ENCODE data around the gene GYPA.
"Not testable (repeated sequence)": the region's sequence is repeated elsewhere in the genome, so short reads cannot be mapped to it uniquely, and the experiment has no call there.

Gene GYPA

DNA sequence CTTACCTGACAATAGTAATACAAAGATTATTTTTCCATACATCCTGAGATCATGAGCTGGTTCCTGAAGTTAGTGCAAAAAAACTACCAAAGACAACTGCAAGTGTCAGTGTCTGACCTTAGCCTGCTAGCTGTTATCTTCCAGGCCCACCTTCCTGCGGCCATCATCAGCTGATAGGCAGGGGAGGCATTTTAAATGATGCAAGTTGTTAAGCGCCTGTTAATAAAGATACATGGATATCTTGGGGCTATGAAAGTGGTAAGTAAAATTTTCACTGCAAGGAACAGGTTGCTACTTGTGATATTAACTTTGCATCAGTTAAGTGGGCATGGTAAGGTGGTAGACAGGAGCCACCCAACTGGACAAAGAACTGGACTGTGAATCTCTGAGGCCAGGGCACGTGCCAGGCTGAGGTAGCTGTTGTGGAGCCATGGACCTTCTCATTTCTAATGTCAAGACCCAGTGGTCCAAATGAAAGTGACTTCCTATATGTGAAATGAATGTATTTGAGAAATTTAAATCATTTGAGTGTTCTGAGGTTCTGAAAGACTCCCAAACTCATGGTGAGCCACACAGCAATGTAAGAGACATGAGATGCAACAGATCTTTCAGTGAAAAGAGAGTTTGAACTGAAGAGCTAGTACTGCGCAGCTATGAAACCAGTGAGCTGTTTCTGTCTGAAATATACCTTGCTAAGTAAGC, at the start of gene GYPA:
GYPA (minus strand) TSS at position 125 of the 702 bp plus-strand sequence; CDS start at position 42, 83 bp downstream.
- not testable (repeated sequence) for DNase-seq

DNA sequence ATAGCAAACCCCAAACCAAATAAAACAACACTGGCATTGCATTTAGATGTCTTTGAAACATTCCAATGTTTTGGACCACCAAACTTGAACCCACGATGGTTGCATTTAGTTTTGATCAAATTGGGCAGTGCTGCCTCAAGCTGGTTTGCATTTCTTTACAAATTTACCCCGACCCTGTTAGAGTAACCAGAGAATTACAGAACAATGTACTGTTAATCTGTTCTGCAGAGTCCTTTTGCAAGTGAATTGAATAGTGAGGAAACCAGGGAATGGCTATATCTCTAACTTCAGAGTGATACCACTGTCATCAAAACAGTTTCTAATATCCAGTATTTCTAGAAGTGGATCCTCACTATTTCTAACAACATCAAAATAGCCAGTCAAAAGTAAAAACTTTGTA, 49.5 kb upstream of the GYPA start:
- no peak for DNase-seq

DNA sequence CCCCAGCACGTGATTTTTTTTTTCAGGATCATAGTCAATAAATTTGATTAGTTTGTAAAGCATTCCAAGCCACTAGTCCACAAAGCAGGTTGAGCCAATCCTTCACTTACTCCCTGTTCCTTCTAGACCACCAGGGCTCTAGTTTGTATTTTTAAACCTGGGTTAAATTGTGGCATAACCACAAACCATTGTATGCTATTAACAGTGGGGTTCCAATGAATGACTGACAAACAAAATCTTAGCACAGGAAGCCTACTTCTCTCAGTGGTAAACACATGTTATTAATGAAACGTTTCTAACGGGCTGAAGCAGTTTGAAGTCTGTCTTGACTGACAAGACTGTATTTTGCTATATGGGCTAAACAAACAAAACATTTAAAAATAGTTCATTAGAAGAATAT, 48.6 kb upstream of the GYPA start:
- DNase-seq, result no peak

DNA sequence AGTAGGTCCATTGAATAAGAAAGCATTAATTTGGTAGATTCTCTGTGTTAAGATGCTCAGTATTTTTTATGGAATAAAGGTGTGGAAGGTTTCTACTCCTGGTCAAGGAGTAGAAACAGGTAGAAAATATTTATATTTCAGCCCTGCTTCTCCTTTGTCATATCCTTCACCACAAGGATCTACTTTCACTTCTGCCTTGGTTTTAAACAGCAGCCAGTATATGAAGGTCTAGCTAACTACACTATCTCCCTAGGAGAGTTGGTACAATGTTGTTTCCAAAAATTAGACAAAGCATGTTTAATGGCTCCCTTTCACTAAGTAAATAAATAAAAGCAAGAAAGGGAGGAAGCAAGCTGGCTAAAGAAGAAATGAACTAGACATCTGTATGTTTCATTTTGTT, 44.6 kb upstream of the GYPA start:
- DNase-seq, result no peak

DNA sequence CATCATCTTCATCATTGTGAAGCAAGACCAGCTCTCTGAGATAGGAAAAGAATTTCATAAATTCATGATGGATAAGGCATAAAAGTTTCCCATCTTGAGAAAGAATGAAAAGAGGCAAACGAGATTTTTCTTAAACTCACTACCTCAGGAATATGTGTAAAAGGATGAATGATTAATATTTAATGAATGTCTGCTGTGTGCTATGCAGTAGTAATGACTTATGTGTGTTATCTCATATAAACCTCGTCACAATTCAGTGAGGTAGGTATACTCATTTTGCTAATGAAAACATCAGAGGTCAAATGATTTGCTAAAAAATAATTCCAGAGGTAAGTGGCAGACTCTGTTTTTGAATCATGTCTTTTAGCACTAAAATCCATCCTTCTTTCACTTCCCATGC, 42.6 kb upstream of the GYPA start:
- no peak for DNase-seq

DNA sequence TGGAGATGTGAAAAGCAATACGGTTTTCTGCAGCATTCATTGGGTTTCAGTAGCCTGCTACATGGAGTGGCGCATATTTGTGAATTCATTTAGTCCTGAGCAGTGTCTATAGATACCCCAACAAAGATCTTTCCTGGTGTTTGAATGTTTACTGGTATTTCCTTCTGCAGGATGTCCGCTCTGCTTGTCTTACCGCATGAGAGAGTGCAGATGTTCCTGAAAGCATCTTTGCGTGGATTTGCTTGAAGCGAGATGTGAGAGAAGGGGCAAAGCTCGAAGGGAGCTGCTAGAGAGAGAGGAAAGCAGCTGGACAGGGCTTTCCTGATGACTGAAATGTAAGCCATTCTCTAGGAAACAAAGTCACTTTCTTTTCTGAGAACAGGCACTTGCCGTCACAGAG, 40.9 kb upstream of the GYPA start:
- no peak for DNase-seq

DNA sequence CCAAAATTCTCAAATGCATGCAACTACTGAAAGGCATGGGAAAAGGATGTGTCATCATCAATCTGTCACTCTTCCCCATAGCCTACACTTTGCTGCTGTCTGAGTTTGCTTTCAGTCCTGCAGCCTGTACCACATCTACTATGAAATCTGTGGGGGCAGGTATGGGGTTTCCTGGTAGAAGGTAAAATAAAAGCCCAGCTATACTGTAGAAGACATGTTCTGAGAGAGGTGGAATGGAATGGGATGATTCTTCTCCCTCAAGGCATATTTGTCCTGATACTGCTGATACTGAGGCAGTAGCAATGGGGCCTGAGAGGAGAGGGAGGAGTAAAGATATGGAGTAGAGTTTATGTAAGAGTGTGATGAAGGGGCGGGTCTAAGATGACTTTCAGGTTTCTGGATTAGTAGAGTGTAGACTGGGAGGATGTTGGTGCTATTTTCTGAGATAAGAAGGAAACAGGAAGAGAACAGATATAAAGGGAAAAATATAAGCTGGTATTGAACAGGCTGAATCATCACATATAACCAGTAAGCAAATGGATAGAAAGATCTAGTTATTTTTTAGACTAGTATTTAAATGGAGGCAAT, 38.7 kb upstream of the GYPA start:
- DNase-seq, result no peak

DNA sequence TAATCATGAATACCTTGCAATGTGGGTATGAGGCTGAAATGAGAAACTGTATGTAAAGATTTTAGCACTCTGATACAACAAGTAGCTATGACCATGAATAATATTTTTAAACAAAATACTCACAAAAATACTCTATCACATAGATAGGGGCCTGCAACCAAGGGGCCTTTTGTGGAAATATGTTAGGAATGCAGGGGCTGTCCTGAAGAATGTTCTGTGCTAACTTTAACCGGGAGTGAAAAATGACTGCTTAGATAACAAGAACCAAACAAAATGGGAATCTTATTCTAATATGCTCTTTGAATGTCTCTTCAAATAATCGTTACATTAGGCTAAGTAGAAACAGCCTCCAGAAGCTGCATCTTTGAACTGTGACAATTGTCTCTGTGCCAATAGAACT, 37.9 kb upstream of the GYPA start:
- DNase-seq, result no peak

DNA sequence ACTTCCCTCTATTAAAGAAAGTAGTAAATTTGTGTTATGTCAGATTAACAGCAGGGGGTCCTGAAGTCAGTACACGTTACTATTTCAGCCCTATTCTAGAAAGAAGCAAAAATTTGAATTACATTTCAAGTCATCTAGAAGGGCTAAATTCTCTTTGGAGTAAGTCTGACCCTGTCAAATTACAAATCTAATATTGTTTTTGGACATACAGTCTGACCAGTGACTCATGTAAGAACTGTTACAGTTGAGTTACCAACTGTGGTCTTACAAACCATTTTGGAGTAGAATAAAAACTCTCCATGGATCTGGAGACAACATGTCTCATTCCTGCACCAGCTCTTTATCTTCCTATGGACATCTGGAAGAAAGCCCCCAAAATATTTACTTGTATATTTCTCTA, 36.0 kb upstream of the GYPA start:
- DNase-seq, result no peak

DNA sequence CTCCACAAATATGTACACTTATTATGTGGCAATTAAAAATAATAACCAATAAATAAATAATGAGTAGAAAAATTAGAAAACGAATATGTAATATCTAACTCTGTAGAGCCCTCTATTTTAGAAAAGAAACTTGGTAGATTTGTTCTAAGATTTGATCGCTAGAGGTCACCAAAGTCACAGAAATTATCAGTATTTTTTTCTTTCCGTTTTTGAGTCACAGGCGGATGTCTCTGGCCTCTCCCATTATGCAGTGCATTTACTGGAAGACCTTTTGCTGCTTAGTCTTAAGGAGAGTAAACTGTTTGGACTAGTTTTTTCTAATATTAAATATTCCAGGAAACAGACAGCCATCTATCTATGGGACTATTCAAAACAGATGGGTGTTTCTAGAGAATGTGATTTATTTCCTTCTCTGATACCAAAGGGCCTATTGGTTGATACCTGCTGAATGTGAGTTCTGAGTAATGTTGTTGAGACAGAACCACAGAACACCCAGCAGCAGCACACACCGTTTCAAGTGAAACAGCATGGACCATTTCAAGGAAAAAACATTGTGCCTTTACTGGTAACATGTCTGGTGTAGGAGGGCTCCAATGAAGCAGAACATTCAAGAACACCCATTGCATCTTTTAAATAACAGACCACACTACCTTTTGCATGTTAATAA, 34.0 kb upstream of the GYPA start:
- DNase-seq, result peak in 1 of 2 donors; percentile 3

DNA sequence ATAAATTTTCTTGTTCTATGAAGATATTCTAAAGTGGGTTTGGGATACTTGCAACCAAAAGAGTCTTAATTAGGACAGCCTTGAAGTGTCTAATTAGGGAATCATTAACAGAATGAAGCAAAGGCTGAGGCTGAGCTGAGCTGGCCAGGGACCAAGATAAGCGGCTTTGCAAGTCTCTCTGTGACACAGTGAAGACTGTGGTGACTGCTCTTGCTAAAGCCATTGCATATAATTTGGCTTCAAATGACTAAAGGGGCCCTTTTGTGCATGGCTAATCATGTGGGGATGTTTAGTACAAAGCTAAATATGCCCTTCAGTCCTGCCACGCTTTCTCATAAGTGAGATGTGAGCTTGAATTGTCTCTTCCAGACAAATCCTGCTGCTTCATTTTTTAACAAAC, 31.2 kb upstream of the GYPA start:
- no peak for DNase-seq

DNA sequence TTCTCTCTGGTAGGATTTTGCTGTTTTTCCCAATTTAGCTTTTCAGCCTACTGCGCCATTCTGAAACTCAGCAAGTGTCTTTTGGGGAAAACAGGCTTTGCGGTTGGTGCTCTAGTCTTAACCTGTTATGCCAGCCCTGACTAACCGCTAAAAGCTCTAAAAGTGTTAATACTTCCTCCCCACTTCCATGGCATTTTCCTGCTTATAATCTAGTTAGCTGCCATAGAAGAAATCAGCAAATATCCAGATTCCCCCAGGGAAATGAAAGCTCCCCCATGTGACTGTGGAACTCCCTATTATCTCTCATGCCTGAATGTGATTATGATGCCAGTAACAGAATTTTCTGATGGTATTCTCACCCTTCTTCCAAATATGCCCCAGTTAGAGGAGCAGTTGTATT, 28.7 kb upstream of the GYPA start:
- DNase-seq, result no peak

DNA sequence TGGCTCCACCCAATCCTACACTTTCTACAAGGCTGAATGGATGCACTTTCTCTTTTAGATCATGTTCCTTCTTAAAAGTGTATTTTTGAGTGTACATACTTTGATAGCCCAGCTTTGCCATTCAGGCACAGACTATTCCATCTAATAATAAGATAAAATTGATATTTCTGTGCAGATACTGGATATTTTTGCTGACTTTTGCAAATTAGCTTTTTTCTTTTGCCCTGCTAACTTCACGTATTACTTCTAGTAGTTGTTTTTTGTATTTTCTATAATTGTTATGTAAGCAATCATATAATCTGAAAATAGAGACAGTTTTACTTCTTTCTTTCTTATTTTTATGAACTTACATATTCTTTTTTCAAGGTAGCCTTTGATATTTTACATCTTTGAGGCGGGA, 13.5 kb upstream of the GYPA start:
- no peak for DNase-seq

DNA sequence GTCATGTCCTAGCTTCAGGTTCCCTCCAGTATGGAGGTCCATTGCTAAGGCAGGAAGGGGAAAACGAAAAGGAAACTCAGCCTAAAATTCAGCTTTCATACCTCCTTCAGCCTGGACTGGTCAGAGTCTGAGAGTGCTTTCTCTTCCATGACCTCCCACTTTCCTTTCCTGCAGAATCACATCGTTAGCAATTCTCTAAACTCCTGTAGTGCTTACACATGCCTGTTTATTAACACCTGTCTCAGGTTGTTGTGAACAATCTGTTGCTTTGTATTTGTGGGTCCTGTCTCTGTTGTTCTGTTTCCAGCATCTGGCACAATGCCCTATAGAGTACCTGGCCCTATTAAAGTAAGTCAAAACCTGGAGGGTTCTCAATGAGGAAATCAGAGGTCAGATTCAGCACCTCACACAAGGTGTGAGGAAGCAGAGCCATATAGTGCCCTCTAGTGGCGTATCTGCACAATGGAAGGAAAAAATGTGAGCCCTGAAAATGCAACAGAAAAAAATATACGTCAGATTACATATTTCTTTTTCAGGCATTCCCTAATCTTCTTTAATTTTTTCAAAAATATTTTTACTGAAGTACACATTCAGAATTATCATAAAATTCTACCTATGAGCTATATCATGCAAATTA, 2.3 kb upstream of the GYPA start:
- peak in 1 of 2 donors; percentile 3 for DNase-seq

DNA sequence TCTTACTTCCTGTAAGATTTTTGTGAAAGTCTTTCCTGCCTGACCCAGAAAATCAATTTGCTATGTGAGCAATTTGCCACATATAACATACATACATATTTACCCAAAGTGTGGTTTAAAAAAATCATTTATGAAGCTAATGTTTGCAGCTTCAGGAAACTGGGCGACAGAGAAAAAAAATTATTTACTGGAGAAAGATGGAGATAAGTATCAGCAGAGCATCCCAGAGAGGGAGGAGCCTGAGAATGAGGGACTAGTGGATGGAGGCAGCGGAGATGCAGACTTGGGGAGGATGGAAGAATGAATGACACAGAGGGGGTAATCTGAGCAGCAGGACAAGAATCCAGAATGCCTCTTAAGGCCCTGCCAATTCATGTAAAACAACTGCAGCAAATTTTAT, 975 bp upstream of the GYPA start:
- DNase-seq, result no peak

DNA sequence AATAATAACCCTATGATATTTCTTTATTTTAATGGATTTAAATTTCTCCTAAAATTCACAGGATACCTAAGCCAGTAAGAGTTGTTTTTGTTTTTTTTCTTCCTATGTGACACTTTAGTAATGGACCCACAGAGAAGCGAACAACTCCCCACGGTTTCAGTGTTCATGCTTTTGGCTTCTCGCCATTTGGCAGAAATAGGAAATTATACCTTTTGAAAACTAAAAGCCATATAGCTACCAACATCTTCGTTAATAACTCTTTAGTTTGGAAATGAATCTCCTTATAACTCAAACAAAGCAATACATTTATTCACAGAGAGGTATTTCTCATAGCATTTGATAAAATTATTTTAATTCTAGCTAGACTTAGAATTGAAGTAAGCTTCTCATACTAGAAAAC, 527 bp downstream of the GYPA start:
- DNase-seq, result not testable (repeated sequence)

DNA sequence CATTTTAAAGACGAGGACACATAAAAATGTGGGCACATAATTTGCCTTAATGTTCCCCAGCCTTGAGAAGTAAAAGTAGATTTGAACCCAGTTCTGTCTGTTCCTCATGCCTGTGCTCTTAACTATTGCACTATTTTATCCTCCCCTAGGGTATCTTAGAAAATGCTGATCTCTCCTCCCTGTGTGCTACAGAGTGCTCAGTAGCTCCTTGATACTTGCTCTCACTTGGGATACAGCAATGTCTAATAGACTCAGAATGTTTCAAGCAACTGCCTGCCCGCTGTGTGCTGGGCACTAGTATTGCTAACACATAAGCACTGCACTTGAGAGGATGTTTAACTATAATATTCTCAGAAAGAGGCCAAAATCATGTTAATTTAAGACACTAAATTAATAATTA, 971 bp downstream of the GYPA start:
- DNase-seq, result not testable (repeated sequence)

DNA sequence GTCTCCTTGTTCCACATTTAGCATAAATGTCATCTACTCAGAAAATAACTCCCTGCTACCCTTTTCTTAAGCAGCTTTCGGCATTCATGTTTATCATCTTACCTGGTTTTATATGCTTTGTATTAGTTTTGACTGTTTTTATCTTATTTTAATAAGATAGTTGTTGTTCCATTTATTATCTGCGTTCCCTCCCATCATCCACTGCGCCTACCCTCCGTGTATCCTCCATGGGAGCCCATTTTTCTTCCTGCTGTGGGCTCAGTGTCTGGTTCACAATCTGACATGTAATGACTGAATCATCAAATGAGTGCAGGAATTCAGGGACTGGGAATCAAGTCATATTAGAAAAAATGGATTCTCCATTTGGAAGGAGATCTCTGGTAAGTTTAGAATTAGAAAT, 2.3 kb downstream of the GYPA start:
- DNase-seq, result not testable (repeated sequence)

DNA sequence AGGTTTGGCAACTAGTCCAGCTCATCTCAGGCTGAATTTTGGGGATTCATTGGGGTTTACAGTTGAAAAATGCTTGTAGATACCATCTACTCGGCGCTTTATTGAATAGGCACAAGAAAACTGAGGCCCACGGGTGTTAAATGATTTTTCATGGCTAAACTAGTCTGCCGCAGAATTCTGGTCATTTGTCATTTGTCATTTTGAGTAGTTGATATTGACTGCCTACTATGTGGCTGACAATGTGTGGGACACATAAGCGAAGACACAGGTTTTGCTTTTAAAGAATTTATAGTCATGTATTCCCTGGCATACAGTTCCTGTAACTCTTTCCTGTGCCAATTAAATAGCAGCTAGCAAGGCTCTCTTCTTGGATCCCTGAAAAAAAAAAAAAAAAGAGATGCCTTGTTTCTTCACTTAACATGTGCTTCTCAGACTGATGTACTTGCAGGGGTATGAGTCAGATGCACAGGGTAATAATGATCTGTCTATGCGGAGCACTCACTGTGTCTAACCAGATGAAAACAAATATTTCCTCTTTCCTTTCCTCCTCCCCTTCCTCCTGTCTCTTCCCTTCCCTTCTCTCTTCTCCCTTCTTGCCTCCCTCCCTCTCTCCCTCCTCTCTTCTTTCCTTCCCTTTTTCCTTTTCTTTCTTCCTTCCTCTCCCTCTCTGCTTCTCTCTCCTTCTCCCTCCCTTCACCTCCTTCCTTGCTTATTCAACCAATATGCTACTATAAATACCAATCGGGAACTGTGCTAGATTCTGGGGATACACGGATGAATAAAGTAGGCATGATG, 3.2 kb downstream of the GYPA start:
- not testable (repeated sequence) for DNase-seq

DNA sequence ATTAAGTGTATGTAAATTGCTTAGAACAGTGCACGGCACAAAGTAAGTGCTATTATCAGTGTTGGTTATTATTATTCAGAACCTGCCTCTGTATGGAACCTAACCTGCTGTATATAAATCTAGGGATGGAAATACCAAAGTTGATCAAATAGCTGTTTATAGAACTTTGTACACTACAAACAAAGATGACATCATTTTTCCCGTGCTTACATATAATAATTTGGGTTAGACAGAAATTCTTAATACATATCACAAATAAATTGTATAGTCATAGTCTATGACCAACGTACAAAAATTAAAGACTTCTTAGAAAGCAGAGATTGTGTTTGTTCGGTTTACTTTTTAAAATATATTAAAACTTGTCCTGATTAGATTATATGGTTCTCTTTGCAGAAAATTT, 4.3 kb downstream of the GYPA start:
- not testable (repeated sequence) for DNase-seq

DNA sequence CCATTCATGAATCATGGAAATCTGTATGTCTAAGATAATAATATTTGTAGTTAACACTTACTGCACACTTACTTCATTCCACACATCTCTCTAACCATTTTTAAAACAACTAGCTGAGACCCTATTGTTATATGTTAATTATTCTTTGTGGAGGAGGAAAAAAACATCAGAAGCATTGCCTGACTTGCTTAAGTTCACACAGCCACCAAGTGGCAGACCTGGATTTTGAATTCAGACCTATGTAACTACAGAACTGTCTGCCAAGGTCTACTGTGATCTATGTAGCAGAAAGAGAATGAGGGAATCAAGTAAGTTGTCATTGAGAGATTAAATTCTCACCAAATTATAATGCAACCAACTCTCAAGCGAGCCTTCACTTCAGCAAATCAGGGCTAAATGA, 10.4 kb downstream of the GYPA start:
- not testable (repeated sequence) for DNase-seq

DNA sequence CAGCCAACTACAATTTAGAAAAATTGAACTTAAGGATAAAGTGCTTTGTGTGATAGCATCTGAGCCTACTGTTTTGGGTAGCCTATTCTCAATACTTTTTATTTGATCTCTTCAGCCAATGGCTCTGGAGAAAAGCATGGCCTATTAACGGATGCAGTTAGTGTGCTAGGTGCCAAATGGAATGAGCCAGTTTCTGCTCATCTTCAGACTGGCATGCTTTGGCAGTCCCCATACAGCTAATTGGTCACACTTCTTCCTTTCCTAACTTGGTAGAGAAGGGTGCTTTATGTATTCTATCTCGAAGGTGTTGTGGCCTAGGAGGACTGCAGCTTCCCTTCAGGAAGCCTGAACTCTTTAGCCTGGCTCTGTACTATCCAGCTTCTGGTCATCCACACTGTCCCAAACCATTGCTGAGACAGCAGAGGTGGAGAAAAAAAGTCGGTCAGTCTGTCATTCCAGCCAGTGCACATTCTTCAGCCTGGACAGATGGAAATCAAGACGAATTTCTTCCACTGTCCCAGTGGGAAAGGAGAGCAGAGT, 11.1 kb downstream of the GYPA start:
- not testable (repeated sequence) for DNase-seq
